IMR-90 (cell line): Measurements from ENCODE around the gene TMEM8B. TPM values are rescaled to one million over a fixed set of nuclear protein-coding genes. Genes with fewer than 3 reads are reported as not detected.

Source experiments
- ATAC-seq: fragments of 200-7000 bp; cut with Tn5 transposase; 2 replicates; pipeline ENCODE4 v1.9.1; 2020; ENCODE audit warnings: low read depth, mild to moderate bottlenecking, moderate library complexity
- BruUV-seq: library from RNA; stranded (reverse); fragments of 400-500 nt; replicated peaks from 2 replicates; lab custom pipeline; 2021; lab: Mats Ljungman, UMichigan
- CTCF ChIA-PET: fragments of 300-600 bp; formaldehyde crosslinking; extraction: SDS; loops from one replicate; lab custom pipeline; 2021; ENCODE audit warnings: antibody characterized with exemption; lab: Yijun Ruan, JAX
- POLR2A ChIA-PET: fragments of 300-600 bp; sonication (Branson Sonifier 250); formaldehyde crosslinking; loops from one replicate; lab custom pipeline; 2022; ENCODE audit warnings: antibody characterized with exemption; ENCODE audit not compliant: unreplicated experiment; lab: Charles Lee
- DNase-seq: peaks from one replicate; pipeline ENCODE4 v3.0.0; 2013
- H2AFZ ChIP-seq: replicated peaks from 2 replicates; pipeline ENCODE3; 2013; ENCODE audit warnings: low read length, mild to moderate bottlenecking; ENCODE audit not compliant: poor library complexity
- H2AK5ac ChIP-seq: 2 replicates; pipeline ENCODE4 v1.6.1; 2013; ENCODE audit warnings: low read depth, low read length, inconsistent platforms
- H2AK9ac ChIP-seq: replicated peaks from 2 replicates; pipeline ENCODE3; 2013; ENCODE audit warnings: mild to moderate bottlenecking, low read depth, low read length, moderate library complexity; ENCODE audit not compliant: poor library complexity
- H2BK120ac ChIP-seq: 2 replicates; pipeline ENCODE4 v1.6.1; 2013; ENCODE audit warnings: low read depth, low read length, inconsistent platforms
- H2BK15ac ChIP-seq: 3 replicates; pipeline ENCODE4 v1.6.1; 2013; ENCODE audit warnings: low read depth, low read length, inconsistent platforms
- H2BK20ac ChIP-seq: 2 replicates; pipeline ENCODE4 v1.6.1; 2013; ENCODE audit warnings: low read depth, mild to moderate bottlenecking, inconsistent platforms, low read length, moderate library complexity
- H2BK5ac ChIP-seq: 2 replicates; pipeline ENCODE4 v1.6.1; 2013; ENCODE audit warnings: mild to moderate bottlenecking, low read depth, low read length, inconsistent platforms; ENCODE audit not compliant: poor library complexity, severe bottlenecking
- H3K14ac ChIP-seq: replicated peaks from 2 replicates; pipeline ENCODE4 v1.6.1; 2013; ENCODE audit warnings: low read depth, low read length, inconsistent platforms
- H3K18ac ChIP-seq: 2 replicates; pipeline ENCODE4 v1.6.1; 2013; ENCODE audit warnings: low read depth, low read length, control low read depth
- H3K23ac ChIP-seq: 2 replicates; pipeline ENCODE4 v1.6.1; 2013; ENCODE audit warnings: low read depth, low read length, inconsistent platforms
- H3K27ac ChIP-seq: 2 replicates; pipeline ENCODE4 v1.5.1; 2013; ENCODE audit warnings: mild to moderate bottlenecking, control low read depth, low read length; ENCODE audit not compliant: insufficient read depth
- H3K27me3 ChIP-seq: 2 replicates; pipeline ENCODE4 v1.6.1; 2013; ENCODE audit warnings: low read length; ENCODE audit not compliant: control insufficient read depth, insufficient read depth
- H3K36me3 ChIP-seq: 2 replicates; pipeline ENCODE4 v1.6.1; 2013; ENCODE audit warnings: low read length, mixed read lengths; ENCODE audit not compliant: control insufficient read depth, insufficient read depth
- H3K4ac ChIP-seq: 2 replicates; pipeline ENCODE4 v1.6.1; 2013; ENCODE audit warnings: low read depth, low read length, inconsistent platforms
- H3K4me1 ChIP-seq: 2 replicates; pipeline ENCODE4 v1.6.1; 2013; ENCODE audit warnings: low read length, mixed read lengths; ENCODE audit not compliant: control insufficient read depth, insufficient read depth
- H3K4me2 ChIP-seq: 2 replicates; pipeline ENCODE4 v1.6.1; 2013; ENCODE audit warnings: low read depth, mild to moderate bottlenecking, control low read depth, low read length, moderate library complexity
- H3K4me3 ChIP-seq: 2 replicates; pipeline ENCODE4 v1.5.1; 2013; ENCODE audit warnings: low read depth, mild to moderate bottlenecking, control low read depth, low read length, moderate library complexity; ENCODE audit not compliant: insufficient read depth
- H3K56ac ChIP-seq: 2 replicates; pipeline ENCODE4 v1.6.1; 2013; ENCODE audit warnings: low read length, inconsistent platforms; ENCODE audit not compliant: insufficient read depth; ENCODE audit errors: extremely low read depth
- H3K79me1 ChIP-seq, 2 experiments: 2 replicates each; pipeline ENCODE4 v1.6.1; 2013; ENCODE audit warnings: low read length in 2 of 2, inconsistent platforms in 1 of 2, low read depth in 1 of 2
- H3K9ac ChIP-seq: 2 replicates; pipeline ENCODE4 v1.6.1; 2013; ENCODE audit warnings: low read depth, low read length, control low read depth
- H3K9me1 ChIP-seq: 2 replicates; pipeline ENCODE4 v1.6.1; 2013; ENCODE audit warnings: low read length, inconsistent platforms; ENCODE audit not compliant: insufficient read depth
- H3K9me3 ChIP-seq: 2 replicates; pipeline ENCODE4 v1.6.1; 2013; ENCODE audit warnings: low read length; ENCODE audit not compliant: control insufficient read depth, insufficient read depth
- H4K20me1 ChIP-seq: 2 replicates; pipeline ENCODE4 v1.6.1; 2013; ENCODE audit warnings: low read length, inconsistent platforms; ENCODE audit not compliant: insufficient read depth
- H4K5ac ChIP-seq: 2 replicates; pipeline ENCODE4 v1.6.1; 2013; ENCODE audit warnings: mild to moderate bottlenecking, low read depth, low read length, control low read depth
- H4K8ac ChIP-seq, 2 experiments: 2 replicates each; pipeline ENCODE4 v1.6.1; 2013; ENCODE audit warnings: low read depth in 2 of 2, low read length in 2 of 2, control low read depth in 1 of 2, inconsistent platforms in 1 of 2
- H4K91ac ChIP-seq: 2 replicates; pipeline ENCODE4 v1.6.1; 2013; ENCODE audit warnings: low read depth, low read length, inconsistent platforms; ENCODE audit not compliant: insufficient read depth
- BHLHE40 ChIP-seq: fragments of 150-350 bp; IDR thresholded peaks from 2 replicates; pipeline ENCODE4 v1.6.1; 2016; ENCODE audit warnings: mild to moderate bottlenecking, low read depth, low read length
- CEBPB ChIP-seq: IDR thresholded peaks from 2 replicates; pipeline ENCODE4 v1.6.1; 2012; ENCODE audit warnings: low read depth, low read length, improper control_type of control experiment
- CHD1 ChIP-seq: IDR thresholded peaks from 2 replicates; pipeline ENCODE4 v1.6.1; 2012; ENCODE audit warnings: low read depth, low read length, improper control_type of control experiment
- CTCF ChIP-seq: conservative IDR thresholded peaks from 2 replicates; pipeline ENCODE4 v1.5.1; 2012; ENCODE audit warnings: mild to moderate bottlenecking, low read depth, low read length, improper control_type of control experiment
- ELK1 ChIP-seq: fragments of 150-350 bp; IDR thresholded peaks from 2 replicates; pipeline ENCODE4 v1.6.1; 2016; ENCODE audit warnings: low read depth, mild to moderate bottlenecking, low read length, moderate library complexity, borderline replicate concordance
- FOS ChIP-seq: fragments of 150-350 bp; IDR thresholded peaks from 2 replicates; pipeline ENCODE4 v1.6.1; 2016; ENCODE audit warnings: low read depth, low read length
- MAFK ChIP-seq: IDR thresholded peaks from 2 replicates; pipeline ENCODE4 v1.6.1; 2012; ENCODE audit warnings: low read depth, low read length, improper control_type of control experiment
- MXI1 ChIP-seq: IDR thresholded peaks from 2 replicates; pipeline ENCODE4 v1.6.1; 2012; ENCODE audit warnings: low read depth, mild to moderate bottlenecking, low read length, moderate library complexity, borderline replicate concordance
- NFE2L2 ChIP-seq: fragments of 150-350 bp; IDR thresholded peaks from 2 replicates; pipeline ENCODE4 v1.6.1; 2016; ENCODE audit warnings: low read depth, mild to moderate bottlenecking, low read length
- RAD21 ChIP-seq: IDR thresholded peaks from 2 replicates; pipeline ENCODE4 v1.6.1; 2012; ENCODE audit warnings: low read length, improper control_type of control experiment
- RFX5 ChIP-seq: IDR thresholded peaks from 2 replicates; pipeline ENCODE4 v1.8.0; 2012; ENCODE audit warnings: low read depth, mild to moderate bottlenecking, low read length, moderate library complexity
- SMC3 ChIP-seq: fragments of 150-350 bp; IDR thresholded peaks from 2 replicates; pipeline ENCODE4 v1.6.1; 2016; ENCODE audit warnings: low read depth, mild to moderate bottlenecking, antibody characterized with exemption, low read length, moderate library complexity
- USF2 ChIP-seq: fragments of 150-350 bp; IDR thresholded peaks from 2 replicates; pipeline ENCODE4 v1.6.1; 2017; ENCODE audit warnings: mild to moderate bottlenecking, antibody characterized with exemption, low read length, low read depth
- WGBS, 2 experiments: methylation state at CpG; one replicate each; pipeline versions ENCODE4 v1.1.5 to v1.1.7; 2013; ENCODE audit warnings: missing lambda C conversion rate in 2 of 2; ENCODE audit not compliant: insufficient read length in 1 of 2; ENCODE audit errors: extremely low coverage in 2 of 2; 5-methylcytosine and 5-hydroxymethylcytosine counted together
- dilution Hi-C: fragments of 300-500 bp; cut with HindIII; formaldehyde crosslinking; loops from one replicate; pipeline ENCODE4 v1.14.3; 2018; ENCODE audit warnings: low sequenced_read_pairs; ENCODE audit not compliant: unreplicated experiment
- in situ Hi-C: fragments of 300-500 bp; cut with MboI; formaldehyde crosslinking; loops from 3 replicates; pipeline ENCODE4 v1.14.3; 2019; ENCODE audit warnings: low sequenced_read_pairs, inconsistent platforms, mixed read lengths
- intact Hi-C: fragments of 100-400 bp; cut with micrococcal nuclease; formaldehyde crosslinking; loops from 2 replicates; pipeline ENCODE4 v1.10.0; 2022
- polyA plus RNA-seq, 3 experiments: library from polyadenylated mRNA; depleted of rRNA; stranded (reverse); fragments of >200 nt; gene quantifications; 2 replicates each; pipeline ENCODE4 v1.2.3, GENCODE V29; 2012; ENCODE audit warnings: low replicate concordance in 1 of 3
- total RNA-seq: library from RNA; depleted of rRNA; stranded (reverse); fragments of >200 nt; gene quantifications from 2 replicates; pipeline ENCODE4 v1.2.3, GENCODE V29; 2012

Gene TMEM8B
- total and polyA plus RNA-seq, 2 of the 4 experiments (the other 2 are of a cell fraction) = 0.72 to 8.3 TPM

DNA sequence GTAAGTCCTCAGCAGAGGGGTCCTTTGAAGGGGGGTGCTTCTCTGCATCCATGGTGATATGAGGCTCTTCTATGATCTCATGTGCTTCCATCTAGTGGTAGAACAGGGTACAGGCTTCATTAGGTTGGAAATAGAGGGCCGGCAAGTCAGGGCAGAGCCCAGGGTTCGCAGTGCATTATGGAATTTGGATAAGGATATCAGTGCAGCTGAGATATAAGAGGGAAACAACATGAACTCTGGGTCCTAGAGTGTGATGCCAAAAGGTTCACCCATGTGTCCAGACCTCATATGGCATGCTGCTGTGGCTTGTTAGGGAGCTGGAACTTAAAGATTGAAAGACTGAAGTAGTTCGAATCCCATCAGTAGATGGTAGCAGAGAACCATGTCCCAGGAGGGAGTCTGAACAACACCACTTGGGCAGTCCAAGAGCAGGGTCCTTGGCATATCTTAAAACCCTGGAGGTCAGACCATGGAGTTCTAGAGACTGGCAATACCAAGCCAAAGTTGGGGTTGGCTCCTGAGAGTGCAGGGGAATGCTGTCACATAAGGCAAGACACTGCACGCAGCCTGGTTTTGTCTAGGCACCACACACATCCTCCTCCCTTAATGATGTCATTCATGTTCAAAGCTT, 2.8 kb upstream of the TMEM8B start:
- Histone ChIP-seq H3K9ac (no peak overlapping the region; the same call in 1 of the 2 replicates), H2AK5ac (peak overlapping the region; percentile 8; the same call in 1 of the 2 replicates), H3K36me3 (no peaks in the 10 kb centered on the region), H3K18ac (peak overlapping the region; percentile 86), H3K4me1 (peaks cover 9% of the 10 kb centered on the region), H3K9me1 (peaks cover 16% of the 10 kb centered on the region), H3K27ac (peak overlapping the region; percentile 6; the same call in 1 of the 2 replicates), H3K4me2 (peak overlapping the region; percentile 60; the same call in 1 of the 2 replicates), H3K4me3 (no peak overlapping the region), H4K20me1 (no peaks in the 10 kb centered on the region), H3K27me3 (no peaks in the 10 kb centered on the region), H3K9me3 (no peaks in the 10 kb centered on the region), H3K56ac (no peak overlapping the region), H2BK5ac (peak overlapping the region; percentile 88), H3K14ac (peak overlapping the region; percentile 88), H2BK120ac (peak overlapping the region; percentile 96), H2BK20ac (peak overlapping the region; percentile 98), H2AFZ (peak overlapping the region; percentile 94), H4K91ac (peak overlapping the region; percentile 80), H2BK15ac (peak overlapping the region; percentile 79; the same call in 2 of the 3 replicates), H2AK9ac (peak overlapping the region; percentile 66), H3K4ac (peak overlapping the region; percentile 96), H4K8ac (peak overlapping the region; percentile 0 to 97; a peak in 3 of 4 replicates), H3K79me1 (peaks cover 2 to 18% of the 10 kb centered on the region in 2 experiments; a peak in 3 of 4 replicates), H4K5ac (peak overlapping the region; percentile 85), H3K23ac (peak overlapping the region; percentile 93; the same call in 1 of the 2 replicates)
- intact Hi-C loops (loop anchor here (1.0 to 10.0 kb wide), 4 partner anchors 36 to 199 kb away; no protein-coding TSS in a partner anchor), in situ Hi-C loops (no loop called here), dilution Hi-C loops (no loop called here)
- DNase-seq (peak; percentile 73), ATAC-seq (peak; percentile 47)
- no TSS peak for BruUV-seq
- ChIA-PET CTCF (interaction anchor here (0.6 to 2.8 kb wide), 28 partner anchors 9 to 650 kb away, joined by 3 to 37 read pairs (median 4); partner anchors contain the start of genes HINT2, HRCT1, NPR2 and SPAG8), POLR2A (interaction anchor here (0.6 kb wide), 1 partner anchor 98 kb away, joined by 3 read pairs; no protein-coding TSS in a partner anchor)
- 71% methylated on average over 1 of the region's 4 CpGs; no CpG with 5 or more reads in 1 of the 2 experiments for WGBS, 2 experiments
- TF ChIP-seq CHD1 (no peak; the same call in 1 of the 2 replicates), FOS (no peak), CTCF (peak; percentile 53), USF2 (no peak), CEBPB (no peak), RFX5 (no peak), SMC3 (peak; percentile 46; the same call in 1 of the 2 replicates), NFE2L2 (no peak), MXI1 (no peak), ELK1 (no peak), RAD21 (peak; percentile 64), MAFK (no peak), BHLHE40 (no peak)
